Breast epithelium (tissue), 4 donors: ENCODE data around the gene TNFAIP3. TPM values are rescaled to one million over a fixed set of nuclear protein-coding genes. Genes with fewer than 3 reads are reported as not detected.
A peak's percentile ranks its signal among the peaks of the same experiment; 100 is the strongest.
"Not testable (repeated sequence)": the region's sequence is repeated elsewhere in the genome, so short reads cannot be mapped to it uniquely, and the experiment has no call there.

Experiments used
- DNase-seq, 2 donors: peaks; one replicate each; pipeline ENCODE4 v3.0.0-alpha.2; 2019; ENCODE audit warnings: low spot score in 2 of 2
- H3K27ac ChIP-seq, 2 donors: fragments of 200-600 bp; sonication (generic) in 1 of 2; one replicate each; pipeline ENCODE4 v1.5.1; 2016 to 2019; ENCODE audit warnings: mild to moderate bottlenecking in 1 of 2
- H3K27me3 ChIP-seq, 2 donors: fragments of 200-600 bp; sonication (generic) in 1 of 2; one replicate each; pipeline versions ENCODE4 v1.5.1 to v1.6.0; 2017 to 2019; ENCODE audit warnings: control low read depth in 1 of 2, mild to moderate bottlenecking in 1 of 2
- H3K36me3 ChIP-seq: fragments of 200-600 bp; one replicate; pipeline ENCODE4 v1.5.1; 2019
- H3K4me1 ChIP-seq, 2 donors: fragments of 200-600 bp; sonication (generic); one replicate each; pipeline ENCODE4 v1.5.1; 2016 to 2019; ENCODE audit warnings: control low read depth in 1 of 2
- H3K4me3 ChIP-seq, 3 donors: fragments of 200-600 bp; sonication (generic); 1 replicate in 2 of 3; 2 replicates in 1 of 3; pipeline ENCODE4 v1.5.1; 2016 to 2019; ENCODE audit warnings: mild to moderate bottlenecking in 3 of 3, moderate library complexity in 2 of 3
- H3K9me3 ChIP-seq, 2 donors: fragments of 200-600 bp; sonication (generic) in 1 of 2; one replicate each; pipeline ENCODE4 v1.5.1; 2016 to 2019; ENCODE audit warnings: control low read depth in 1 of 2
- CTCF ChIP-seq, 3 donors: fragments of 450-650 bp; IDR thresholded peaks; one replicate each; pipeline ENCODE4 v1.5.1; 2016 to 2017; ENCODE audit warnings: antibody characterized with exemption in 3 of 3, mild to moderate bottlenecking in 3 of 3, moderate library complexity in 3 of 3
- POLR2A ChIP-seq: fragments of 450-650 bp; IDR thresholded peaks from one replicate; pipeline ENCODE4 v1.6.1; 2016; ENCODE audit warnings: antibody characterized with exemption, mild to moderate bottlenecking, moderate library complexity
- POLR2AphosphoS5 ChIP-seq, 3 donors: sonication (generic); formaldehyde crosslinking; IDR thresholded peaks; one replicate each; pipeline ENCODE4 v1.6.1; 2017; ENCODE audit warnings: antibody characterized with exemption in 3 of 3
- intact Hi-C: fragments of 100-400 bp; cut with DNase I; formaldehyde crosslinking; loops from one replicate; pipeline ENCODE4 v1.15.1; 2023; ENCODE audit warnings: low total_unique reads
- total RNA-seq, 3 donors: library from RNA; depleted of rRNA; stranded (reverse); fragments of >200 nt; gene quantifications; one replicate each; pipeline ENCODE4 v1.1.0, GENCODE V29; 2016

TNFAIP3 gene
- total RNA-seq, 3 donors from 2014 or later = 21.3 to 50.5 (median 25.9) TPM

DNA sequence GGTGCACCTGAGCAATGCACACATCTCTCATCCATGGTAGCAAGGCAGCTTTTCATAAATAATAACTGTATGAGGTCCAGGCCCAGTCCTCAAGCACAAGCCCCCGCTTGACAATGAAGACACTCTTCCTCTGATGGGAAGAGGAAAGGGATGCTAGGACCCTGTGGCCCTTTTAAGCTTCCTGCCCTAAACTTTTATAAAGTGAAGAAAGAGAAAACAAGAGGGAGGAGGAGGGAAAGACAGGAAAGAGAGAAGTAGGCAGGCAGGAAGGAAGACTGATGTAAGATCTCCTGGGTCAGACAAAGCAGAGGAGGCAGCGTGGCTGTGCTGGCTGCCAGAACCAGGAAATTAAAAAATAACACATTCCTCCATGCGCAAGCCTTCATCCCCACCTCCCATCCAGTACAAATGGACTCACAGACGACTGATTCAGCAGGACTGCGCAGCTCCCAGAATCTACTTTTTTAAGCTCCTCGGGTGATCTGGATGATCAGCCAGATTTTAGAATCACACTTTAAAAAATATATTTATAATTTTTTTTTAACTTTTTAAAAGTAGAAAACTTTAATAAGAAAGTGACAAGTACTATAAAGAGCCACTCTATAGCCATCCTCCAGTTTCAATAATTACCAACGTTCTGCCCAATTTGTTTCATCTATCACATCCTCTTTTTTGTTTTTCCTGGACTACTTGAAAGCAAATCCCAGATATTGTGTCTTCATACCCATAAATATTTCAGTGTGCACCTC is 16.5 kb downstream of the TNFAIP3 start:
- Histone ChIP-seq H3K36me3 (peaks cover 5% of the 10 kb centered on the region), H3K27ac (peak overlapping the region; percentile 62 to 68), H3K4me1 (no peaks in the 10 kb centered on the region), H3K4me3 (no peak overlapping the region), H3K9me3 (no peaks in the 10 kb centered on the region), H3K27me3 (no peaks in the 10 kb centered on the region)
- DNase-seq = no peak
- TF ChIP-seq POLR2AphosphoS5 (IDR thresholded peaks at IDR 0.05) = no peak
- TF ChIP-seq CTCF (IDR thresholded peaks at IDR 0.05) = no peak
- no peak for TF ChIP-seq POLR2A
- intact Hi-C loops = no loop called here

DNA sequence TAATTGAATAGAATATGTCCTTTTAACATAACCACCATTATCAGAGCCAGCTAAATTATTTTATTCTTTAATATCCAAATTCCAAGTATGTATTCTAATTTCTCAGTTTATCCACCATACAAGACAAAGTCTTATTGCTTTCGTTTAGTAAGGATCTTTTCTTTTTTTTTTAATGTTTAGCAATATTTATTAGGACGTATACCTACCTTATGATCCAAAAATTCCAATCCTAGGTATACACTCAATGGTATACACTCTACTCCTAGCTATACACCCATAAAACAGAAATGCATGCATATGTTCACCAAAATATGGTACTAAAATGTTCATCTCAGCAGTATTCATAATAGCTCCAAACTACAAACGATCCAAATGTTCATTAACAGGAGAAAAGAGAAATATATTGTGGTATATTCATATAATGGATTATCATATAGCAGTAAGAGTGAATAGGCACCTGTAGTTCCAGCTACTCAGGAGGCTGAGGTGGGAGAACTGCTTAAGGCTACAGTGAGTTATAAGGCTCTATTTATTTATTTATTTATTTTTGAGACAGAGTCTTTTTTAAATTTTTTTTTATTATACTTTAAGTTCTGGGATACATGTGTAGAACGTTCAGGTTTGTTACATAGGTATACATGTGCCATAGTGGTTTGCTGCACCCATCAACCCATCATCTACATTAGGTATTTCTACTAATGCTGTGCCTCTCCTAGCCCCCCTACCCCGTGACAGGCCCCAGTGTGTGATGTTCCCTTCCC is 17.3 kb downstream of the TNFAIP3 start:
- Histone ChIP-seq H3K9me3 (no peaks in the 10 kb centered on the region), H3K36me3 (no peaks in the 10 kb centered on the region), H3K4me1 (no peaks in the 10 kb centered on the region), H3K27ac (no peak overlapping the region), H3K4me3 (no peak overlapping the region), H3K27me3 (no peaks in the 10 kb centered on the region)
- intact Hi-C loops = no loop called here
- DNase-seq = no peak
- TF ChIP-seq CTCF (IDR thresholded peaks at IDR 0.05) = no peak
- no peak for TF ChIP-seq POLR2AphosphoS5 (IDR thresholded peaks at IDR 0.05)
- no peak for TF ChIP-seq POLR2A

GRCh38 chr6:137884910-137885229 is 17.8 kb downstream of the TNFAIP3 start:
- intact Hi-C loops, H3K36me3 ChIP-seq, H3K27me3 ChIP-seq, H3K4me3 ChIP-seq, DNase-seq, H3K4me1 ChIP-seq, H3K27ac ChIP-seq, H3K9me3 ChIP-seq: not testable (repeated sequence)

GRCh38 chr6:137886226-137886625 is 19.2 kb downstream of the TNFAIP3 start:
- H3K4me3 ChIP-seq, intact Hi-C loops, DNase-seq, H3K4me1 ChIP-seq, H3K27ac ChIP-seq, H3K27me3 ChIP-seq, H3K36me3 ChIP-seq, H3K9me3 ChIP-seq: not testable (repeated sequence)

- H3K36me3 ChIP-seq = no peaks in the 10 kb centered on the region
- DNase-seq = no peak
These were observed 24.0 kb downstream of the TNFAIP3 start for GRCh38 chr6:137890983-137891537.

More at GRCh38 chr6:137890983-137891537, 24.0 kb downstream of the TNFAIP3 start:
- H3K4me3 ChIP-seq = no peak overlapping the region
- no peaks in the 10 kb centered on the region for H3K27me3 ChIP-seq
- intact Hi-C loops = no loop called here
- no peaks in the 10 kb centered on the region for H3K9me3 ChIP-seq
- no peaks in the 10 kb centered on the region for H3K4me1 ChIP-seq
- TF ChIP-seq CTCF (IDR thresholded peaks at IDR 0.05) = no peak
- TF ChIP-seq POLR2AphosphoS5 (IDR thresholded peaks at IDR 0.05) = no peak
- no peak for TF ChIP-seq POLR2A
- no peak overlapping the region for H3K27ac ChIP-seq
